C4-2B (cell line): ENCODE results near the gene UBE2U.

Experiments
- CTCF ChIP-seq: fragments of 450-650 bp; conservative IDR thresholded peaks from 2 replicates; pipeline ENCODE4 v1.5.1; 2017; ENCODE audit warnings: mild to moderate bottlenecking
- ZFX ChIP-seq: fragments of 450-650 bp; IDR thresholded peaks from 2 replicates; pipeline ENCODE4 v1.6.1; 2017

DNA sequence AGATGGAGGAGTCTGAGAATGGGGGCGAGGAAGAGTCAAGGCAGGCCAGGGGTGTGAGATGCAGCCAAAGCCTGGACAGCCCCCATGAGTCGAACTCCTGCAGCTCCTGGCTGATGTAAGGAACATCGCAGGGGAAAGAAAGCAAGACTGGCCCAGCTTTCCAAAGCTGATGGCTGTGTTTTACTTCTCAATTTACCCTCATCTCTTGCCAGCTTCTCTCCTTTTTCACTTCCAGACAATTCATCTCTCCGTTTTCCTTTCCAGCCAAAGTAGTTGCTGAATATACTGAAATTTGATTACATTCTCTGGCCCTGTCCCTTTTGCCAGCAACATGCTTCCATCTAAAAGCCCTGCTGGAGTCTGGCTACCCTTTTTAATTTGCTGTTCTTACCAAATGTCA lies 40.0 kb upstream of the UBE2U start:
- TF ChIP-seq CTCF (no peak), ZFX (no peak)
